C1 segment of cervical spinal cord (tissue), 14 donors: ENCODE data around the gene MYBPC1.
"Not testable (repeated sequence)": the region's sequence is repeated elsewhere in the genome, so short reads cannot be mapped to it uniquely, and the experiment has no call there.

Experiments
- DNase-seq, 14 donors: peaks; one replicate each; lab custom pipeline; 2025; lab: John Stamatoyannopoulos, UW

The MYBPC1 gene

DNA sequence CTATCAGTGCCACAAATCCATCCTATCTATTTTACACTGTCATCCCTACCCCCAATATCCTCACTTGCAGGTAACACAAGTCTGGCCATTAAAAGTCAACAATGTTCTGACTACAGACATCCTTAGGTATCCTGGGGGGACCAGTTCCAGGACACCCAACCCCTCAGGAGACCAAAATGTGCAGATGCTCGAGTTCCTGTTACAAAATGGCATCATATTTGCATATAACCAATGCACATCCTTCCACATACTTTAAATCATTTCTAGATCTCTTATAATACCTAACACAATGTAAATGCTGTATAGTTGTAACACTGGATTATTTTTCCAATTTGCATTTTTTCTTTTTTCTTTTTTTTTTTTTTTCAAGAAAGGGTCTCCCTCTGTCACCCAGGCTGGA lies 137.5 kb downstream of the MYBPC1 start:
- DNase-seq, result no peak

GRCh38 chr12:101733166-101733565 lies 138.4 kb downstream of the MYBPC1 start:
- no peak for DNase-seq

- not testable (repeated sequence) for DNase-seq
Observed at GRCh38 chr12:101734482-101734881, 139.7 kb downstream of the MYBPC1 start.
